Erythroblast (primary cell): ENCODE data around the gene BRD4.

Source experiments
- DNase-seq, 2 experiments: peaks; one replicate each; lab custom pipeline; 2025; lab: John Stamatoyannopoulos, UW
- GATA1 ChIP-seq: IDR thresholded peaks from 2 replicates; pipeline ENCODE4 v1.6.1; 2011; ENCODE audit warnings: low read depth, mild to moderate bottlenecking, control low read depth, low read length, moderate library complexity
- POLR2A ChIP-seq: IDR thresholded peaks from 2 replicates; pipeline ENCODE4 v1.6.1; 2011; ENCODE audit warnings: mild to moderate bottlenecking, low read length

Gene BRD4

GRCh38 chr19:15332311-15332996 is at the start of gene BRD4:
Gene BRD4 (minus strand): TSS chr19:15332539. CDS start chr19:15273099, 59,440 bp downstream.
- TF ChIP-seq POLR2A (peak; percentile 13), GATA1 (no peak)
- peak; percentile 81 to 91 for DNase-seq

- TF ChIP-seq POLR2A (no peak), GATA1 (no peak)
- no peak for DNase-seq
These were observed 49.5 kb upstream of the BRD4 start for GRCh38 chr19:15381864-15382263.

GRCh38 chr19:15381429-15381828 is 49.1 kb upstream of the BRD4 start:
- TF ChIP-seq POLR2A (no peak), GATA1 (no peak)
- DNase-seq, result no peak

GRCh38 chr19:15379999-15380647 is 47.8 kb upstream of the BRD4 start:
- TF ChIP-seq GATA1, result no peak
- no peak for TF ChIP-seq POLR2A
- peak; percentile 82 to 84 for DNase-seq

- TF ChIP-seq POLR2A (peak; percentile 84), GATA1 (no peak)
- DNase-seq, result peak; percentile 99 to 100
These were observed 47.0 kb upstream of the BRD4 start, which contains the start of gene AKAP8 for GRCh38 chr19:15379083-15379998. Gene AKAP8 (minus strand): TSS chr19:15379787. CDS start chr19:15379731, 56 bp downstream.

- no peak for TF ChIP-seq GATA1
- TF ChIP-seq POLR2A, result no peak
- DNase-seq, result peak; percentile 66 to 71
These were observed 46.3 kb upstream of the BRD4 start for GRCh38 chr19:15378534-15379082.

- DNase-seq, result no peak
- TF ChIP-seq POLR2A (no peak), GATA1 (no peak)
These were observed 42.6 kb upstream of the BRD4 start for GRCh38 chr19:15374796-15375440.

GRCh38 chr19:15374105-15374651 is 41.8 kb upstream of the BRD4 start:
- DNase-seq, result no peak
- TF ChIP-seq GATA1 (no peak), POLR2A (no peak)

- TF ChIP-seq GATA1 (no peak), POLR2A (no peak)
- DNase-seq, result no peak
These were observed 41.3 kb upstream of the BRD4 start for GRCh38 chr19:15373644-15374043.

GRCh38 chr19:15372891-15373301 is 40.6 kb upstream of the BRD4 start:
- DNase-seq, result no peak
- TF ChIP-seq POLR2A (no peak), GATA1 (no peak)

GRCh38 chr19:15372470-15372869 is 40.1 kb upstream of the BRD4 start:
- DNase-seq, result no peak
- TF ChIP-seq POLR2A (no peak), GATA1 (no peak)

GRCh38 chr19:15371786-15372380 is 39.5 kb upstream of the BRD4 start:
- DNase-seq, result no peak
- no peak for TF ChIP-seq POLR2A
- no peak for TF ChIP-seq GATA1
